Vagina (tissue), 2 donors: Measurements from ENCODE around the gene CRYBG1.

ENCODE experiments used
- POLR2A ChIP-seq, 2 donors: fragments of 450-650 bp; IDR thresholded peaks; one replicate each; pipeline ENCODE4 v1.6.1; 2017; ENCODE audit warnings: antibody characterized with exemption in 2 of 2, mild to moderate bottlenecking in 2 of 2, moderate library complexity in 2 of 2
- TF ChIP-seq, protein P1 (sequence below), 3 experiments: fragments of 450-650 bp in 2 of 3; fragments of 200-600 bp in 1 of 3; sonication (generic) in 1 of 3; IDR thresholded peaks; one replicate each; pipeline ENCODE4 v1.5.1; 2017 to 2019; ENCODE audit warnings: antibody characterized with exemption in 3 of 3, mild to moderate bottlenecking in 2 of 3, moderate library complexity in 2 of 3

DNA sequence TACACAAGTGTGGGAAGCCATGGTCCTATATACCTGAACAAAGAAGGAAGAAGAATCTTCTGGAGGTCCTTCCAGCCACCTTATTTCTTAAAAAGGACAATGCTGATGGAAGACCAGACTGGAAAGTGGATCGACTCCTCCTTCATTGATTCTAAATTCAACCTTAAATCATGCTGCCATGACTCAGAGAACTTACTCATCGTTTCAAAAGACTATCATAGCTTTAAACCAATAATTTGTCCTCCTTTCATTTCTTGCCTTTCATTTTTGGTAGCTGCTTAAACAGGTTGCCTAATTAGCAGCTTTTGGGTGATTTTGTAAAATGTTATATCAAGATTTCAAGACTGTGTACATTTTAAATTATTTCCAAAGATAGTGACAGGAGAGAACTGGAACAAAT is 208.0 kb downstream of the CRYBG1 start:
- no peak for TF ChIP-seq POLR2A (IDR thresholded peaks at IDR 0.05)
- TF ChIP-seq, protein P1, sequence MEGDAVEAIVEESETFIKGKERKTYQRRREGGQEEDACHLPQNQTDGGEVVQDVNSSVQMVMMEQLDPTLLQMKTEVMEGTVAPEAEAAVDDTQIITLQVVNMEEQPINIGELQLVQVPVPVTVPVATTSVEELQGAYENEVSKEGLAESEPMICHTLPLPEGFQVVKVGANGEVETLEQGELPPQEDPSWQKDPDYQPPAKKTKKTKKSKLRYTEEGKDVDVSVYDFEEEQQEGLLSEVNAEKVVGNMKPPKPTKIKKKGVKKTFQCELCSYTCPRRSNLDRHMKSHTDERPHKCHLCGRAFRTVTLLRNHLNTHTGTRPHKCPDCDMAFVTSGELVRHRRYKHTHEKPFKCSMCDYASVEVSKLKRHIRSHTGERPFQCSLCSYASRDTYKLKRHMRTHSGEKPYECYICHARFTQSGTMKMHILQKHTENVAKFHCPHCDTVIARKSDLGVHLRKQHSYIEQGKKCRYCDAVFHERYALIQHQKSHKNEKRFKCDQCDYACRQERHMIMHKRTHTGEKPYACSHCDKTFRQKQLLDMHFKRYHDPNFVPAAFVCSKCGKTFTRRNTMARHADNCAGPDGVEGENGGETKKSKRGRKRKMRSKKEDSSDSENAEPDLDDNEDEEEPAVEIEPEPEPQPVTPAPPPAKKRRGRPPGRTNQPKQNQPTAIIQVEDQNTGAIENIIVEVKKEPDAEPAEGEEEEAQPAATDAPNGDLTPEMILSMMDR (IDR thresholded peaks at IDR 0.05) = no peak
